Measurements from ENCODE around the gene PDCD2L. TPM values are rescaled to one million over a fixed set of nuclear protein-coding genes. Genes with fewer than 3 reads are reported as not detected.
A peak's percentile ranks its signal among the peaks of the same experiment; 100 is the strongest.

PDCD2L gene
- total and polyA plus RNA-seq, 9 of the 15 experiments (the other 6 are each of a cell fraction or from before 2014, with no cell fraction given): 12.1 to 68.5 (median 56.3) TPM

GRCh38 chr19:34380639-34381241 is 23.5 kb upstream of the PDCD2L start:
- Histone ChIP-seq H3K9me1 (ENCODE audit: control insufficient read depth, insufficient read depth, low read length) (no peaks in the 10 kb centered on the region), H3K79me2 (ENCODE audit: control insufficient read depth, insufficient read depth, low read length) (peaks cover 11% of the 10 kb centered on the region), H3K9ac (ENCODE audit: insufficient read depth in 1 of 2, low read depth in 2 of 2, low read length in 2 of 2) (peak overlapping the region in 1 of 2 experiments; percentile 3; a peak in 1 of 4 replicates), H2AFZ (ENCODE audit: low read depth, low read length) (no peak overlapping the region), H3K27me3 (ENCODE audit: control insufficient read depth in 2 of 2, insufficient read depth in 2 of 2, low read length in 2 of 2) (no peaks in the 10 kb centered on the region), H3K36me3 (ENCODE audit: control insufficient read depth, insufficient read depth, low read length) (peaks cover 92% of the 10 kb centered on the region), H3K4me2 (ENCODE audit: insufficient read depth, low read length) (no peak overlapping the region), H3K9me3 (replicated peaks; ENCODE audit: control insufficient read depth, insufficient read depth, low read depth, low read length) (no peaks in the 10 kb centered on the region; the same call in 1 of the 2 replicates), H4K20me1 (replicated peaks; ENCODE audit: control insufficient read depth, insufficient read depth, low read length) (no peaks in the 10 kb centered on the region), H3K27ac (ENCODE audit: extremely low read depth, low read depth, low read length) (no peak overlapping the region), H3K4me3 (no peak overlapping the region), H3K4me1 (replicated peaks in 1 of 2; ENCODE audit: control insufficient read depth in 2 of 2, insufficient read depth in 2 of 2, low read length in 2 of 2) (no peaks in the 10 kb centered on the region; a peak in 1 of 5 replicates)
- CTCF ChIA-PET (ENCODE audit: low intra/inter-chr PET ratio): no interaction called here
- in situ Hi-C loops (cut with MboI) (no loop called here), intact Hi-C loops (cut with micrococcal nuclease) (no loop called here)
- TF ChIP-seq RBFOX2 (IDR thresholded peaks at IDR 0.05; ENCODE audit: low read depth, low read length) (0 out of 2 replicates have a peak, but pooled peaks have one; percentile 35), ZBTB26 (CRISPR knock-in tag; IDR thresholded peaks at IDR 0.05) (no peak), TFAM (CRISPR knock-in tag; conservative IDR thresholded peaks at IDR 0.05) (no peak)
- DNase-seq (ENCODE audit: extremely low read depth in 1 of 4, low spot score in 3 of 4): no peak
- no peak for ATAC-seq
- BruUV-seq (replicated peaks): no TSS peak
- 98% methylated on average over 5 of the region's 5 CpGs for WGBS (ENCODE audit: insufficient coverage, low coverage, missing lambda C conversion rate)
- POLR2A ChIA-PET: interaction anchor here (0.6 kb wide), 1 partner anchor 13 kb away, joined by 3 read pairs; no protein-coding TSS in a partner anchor
- FAIRE-seq: no peak

Measured in K562 (cell line).